Body of pancreas (tissue), 4 donors: ENCODE data around the gene SETBP1. TPM values are rescaled to one million over a fixed set of nuclear protein-coding genes. Genes with fewer than 3 reads are reported as not detected.

Source experiments
- ATAC-seq: fragments of 150-250 bp; one replicate; pipeline ENCODE4 v1.9.1; 2016
- DNase-seq, 4 donors: peaks; one replicate each; pipeline ENCODE4 v3.0.0-alpha.2; 2019
- H3K27ac ChIP-seq, 4 donors: fragments of 200-600 bp; sonication (generic); 1 replicate in 3 of 4; 2 replicates in 1 of 4; pipeline versions ENCODE4 v1.5.1 to v1.6.1; 2016 to 2019; ENCODE audit warnings: mild to moderate bottlenecking in 1 of 4, mixed read lengths in 1 of 4, moderate library complexity in 1 of 4
- H3K27me3 ChIP-seq, 2 donors: fragments of 200-600 bp; sonication (generic); one replicate each; pipeline ENCODE4 v1.6.0; 2016; ENCODE audit warnings: mild to moderate bottlenecking in 1 of 2
- H3K36me3 ChIP-seq, 2 donors: fragments of 200-600 bp; sonication (generic); replicated peaks in 1 of 2; 2 replicates each; pipeline ENCODE4 v1.5.1; 2016; ENCODE audit warnings: low read depth in 2 of 2; ENCODE audit not compliant: insufficient read depth in 1 of 2
- H3K4me1 ChIP-seq: fragments of 200-600 bp; sonication (generic); one replicate; pipeline ENCODE4 v1.6.0; 2016
- H3K4me3 ChIP-seq, 2 donors: fragments of 200-600 bp; sonication (generic); 1 replicate in 1 of 2; 2 replicates in 1 of 2; pipeline ENCODE4 v1.5.1; 2016 to 2019
- H3K9me3 ChIP-seq, 3 donors: fragments of 200-600 bp; sonication (generic); 1 replicate in 2 of 3; 2 replicates in 1 of 3; pipeline ENCODE4 v1.5.1; 2016
- POLR2A ChIP-seq, 3 donors: fragments of 450-650 bp; IDR thresholded peaks; one replicate each; pipeline ENCODE4 v1.6.1; 2016; ENCODE audit warnings: antibody characterized with exemption in 3 of 3, mild to moderate bottlenecking in 2 of 3
- WGBS, 2 donors: methylation state at CpG; one replicate each; pipeline ENCODE4 v1.1.5; 2017; 5-methylcytosine and 5-hydroxymethylcytosine counted together
- intact Hi-C: fragments of 100-400 bp; cut with DNase I; formaldehyde crosslinking; loops from one replicate; pipeline ENCODE4 v1.15.1; 2023
- total RNA-seq, 2 donors: library from RNA; depleted of rRNA; stranded (reverse); fragments of >200 nt; gene quantifications; one replicate each; pipeline ENCODE4 v1.1.0, GENCODE V29; 2016
- TF ChIP-seq, protein P1 (sequence below), 7 experiments: fragments of 450-650 bp in 4 of 7; fragments of 200-600 bp in 3 of 7; sonication (generic) in 3 of 7; IDR thresholded peaks; one replicate each; pipeline ENCODE4 v1.5.1; 2016 to 2019; ENCODE audit warnings: antibody characterized with exemption in 7 of 7

The SETBP1 gene
- total RNA-seq, 2 donors from 2014 or later: 23.6 to 37.2 TPM

DNA sequence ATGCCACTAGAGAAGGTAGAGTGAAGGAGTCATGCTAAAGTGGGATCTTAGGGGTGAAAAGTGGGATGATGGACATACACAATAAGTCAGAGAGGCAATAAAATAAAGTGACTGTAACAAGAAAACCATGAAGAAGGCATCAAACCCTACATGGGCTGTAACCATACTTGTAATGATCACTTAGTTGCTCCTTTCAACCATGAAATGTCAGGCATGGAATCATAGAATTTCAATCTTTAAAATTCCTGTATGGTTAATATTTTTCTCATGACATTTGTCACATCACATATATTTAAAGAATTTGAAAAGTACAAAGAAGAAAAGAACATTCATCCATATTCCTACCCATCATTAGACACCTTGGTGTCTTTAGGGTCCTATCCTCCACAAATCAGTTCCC is 20.9 kb upstream of the SETBP1 start:
- Histone ChIP-seq H3K4me3 (no peak overlapping the region), H3K27ac (no peak overlapping the region), H3K36me3 (no peaks in the 10 kb centered on the region), H3K4me1 (peaks cover 12% of the 10 kb centered on the region), H3K27me3 (no peaks in the 10 kb centered on the region), H3K9me3 (no peaks in the 10 kb centered on the region)
- intact Hi-C loops: no loop called here
- DNase-seq (no peak), ATAC-seq (no peak)
- TF ChIP-seq, protein P1, sequence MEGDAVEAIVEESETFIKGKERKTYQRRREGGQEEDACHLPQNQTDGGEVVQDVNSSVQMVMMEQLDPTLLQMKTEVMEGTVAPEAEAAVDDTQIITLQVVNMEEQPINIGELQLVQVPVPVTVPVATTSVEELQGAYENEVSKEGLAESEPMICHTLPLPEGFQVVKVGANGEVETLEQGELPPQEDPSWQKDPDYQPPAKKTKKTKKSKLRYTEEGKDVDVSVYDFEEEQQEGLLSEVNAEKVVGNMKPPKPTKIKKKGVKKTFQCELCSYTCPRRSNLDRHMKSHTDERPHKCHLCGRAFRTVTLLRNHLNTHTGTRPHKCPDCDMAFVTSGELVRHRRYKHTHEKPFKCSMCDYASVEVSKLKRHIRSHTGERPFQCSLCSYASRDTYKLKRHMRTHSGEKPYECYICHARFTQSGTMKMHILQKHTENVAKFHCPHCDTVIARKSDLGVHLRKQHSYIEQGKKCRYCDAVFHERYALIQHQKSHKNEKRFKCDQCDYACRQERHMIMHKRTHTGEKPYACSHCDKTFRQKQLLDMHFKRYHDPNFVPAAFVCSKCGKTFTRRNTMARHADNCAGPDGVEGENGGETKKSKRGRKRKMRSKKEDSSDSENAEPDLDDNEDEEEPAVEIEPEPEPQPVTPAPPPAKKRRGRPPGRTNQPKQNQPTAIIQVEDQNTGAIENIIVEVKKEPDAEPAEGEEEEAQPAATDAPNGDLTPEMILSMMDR (IDR thresholded peaks at IDR 0.05): no peak
- no peak for TF ChIP-seq POLR2A (IDR thresholded peaks at IDR 0.05)

DNA sequence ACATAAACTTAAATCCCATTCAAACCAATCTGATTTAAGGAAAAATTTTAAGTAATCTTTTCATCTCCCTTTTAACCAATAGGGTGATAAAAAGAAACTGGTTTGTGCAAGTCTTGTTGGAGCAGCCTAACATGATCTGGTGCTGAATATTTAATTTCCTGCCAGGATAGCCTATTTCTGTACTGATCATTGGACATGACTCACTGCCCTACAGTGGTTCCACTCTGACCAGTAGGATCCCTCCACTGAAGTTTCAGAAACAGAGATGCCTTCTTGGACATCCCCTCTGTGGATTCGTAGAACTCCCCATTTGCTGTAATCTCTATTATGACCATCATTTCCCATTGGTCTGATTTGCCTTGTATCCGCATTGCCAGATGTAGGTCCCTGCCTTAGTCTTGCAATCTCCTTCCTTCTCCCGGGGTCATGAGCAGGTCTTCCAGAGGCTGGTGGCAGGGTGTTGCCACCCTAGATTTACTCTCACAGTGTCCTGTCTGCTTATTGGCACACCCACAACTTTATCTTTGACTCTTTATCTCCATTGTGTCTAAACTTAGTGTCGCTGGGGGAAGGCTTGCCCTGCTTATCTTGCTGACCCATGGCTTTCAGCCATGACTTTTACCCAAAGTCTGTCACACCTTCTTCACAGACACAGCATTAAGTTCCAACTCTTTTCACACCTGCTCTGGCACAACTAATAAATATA is 12.3 kb upstream of the SETBP1 start:
- no peaks in the 10 kb centered on the region for H3K36me3 ChIP-seq
- no peak for TF ChIP-seq POLR2A (IDR thresholded peaks at IDR 0.05)
- TF ChIP-seq, protein P1 (IDR thresholded peaks at IDR 0.05): no peak
- ATAC-seq: no peak
- no peaks in the 10 kb centered on the region for H3K4me1 ChIP-seq
- intact Hi-C loops: no loop called here
- no peak overlapping the region for H3K4me3 ChIP-seq
- no peaks in the 10 kb centered on the region for H3K27me3 ChIP-seq
- no peak overlapping the region for H3K27ac ChIP-seq
- H3K9me3 ChIP-seq: no peaks in the 10 kb centered on the region
- WGBS, 2 donors: 51 to 58% methylated on average over 4 of the region's 4 CpGs
- DNase-seq: no peak

DNA sequence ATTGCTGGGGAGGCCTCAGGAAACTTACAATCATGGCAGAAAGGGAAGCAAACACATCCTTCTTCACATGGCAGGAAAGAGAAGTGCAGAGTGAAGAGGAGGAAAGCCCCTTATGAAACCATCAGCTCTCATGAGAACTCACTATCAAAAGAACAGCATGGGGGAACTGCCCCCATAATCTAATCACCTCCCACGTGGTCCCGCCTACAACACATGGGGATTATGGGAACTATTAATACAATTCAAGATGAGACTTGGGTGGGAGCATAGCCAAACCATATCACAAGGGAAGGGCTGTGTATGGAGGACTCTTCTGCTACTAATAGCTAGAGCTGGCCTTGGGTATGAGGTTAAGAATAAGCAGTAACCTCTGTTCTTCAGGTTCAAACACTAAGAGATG is 8.8 kb upstream of the SETBP1 start:
- WGBS, 2 donors: 81 to 92% methylated on average over 2 of the region's 2 CpGs
- intact Hi-C loops: no loop called here
- no peak for DNase-seq

DNA sequence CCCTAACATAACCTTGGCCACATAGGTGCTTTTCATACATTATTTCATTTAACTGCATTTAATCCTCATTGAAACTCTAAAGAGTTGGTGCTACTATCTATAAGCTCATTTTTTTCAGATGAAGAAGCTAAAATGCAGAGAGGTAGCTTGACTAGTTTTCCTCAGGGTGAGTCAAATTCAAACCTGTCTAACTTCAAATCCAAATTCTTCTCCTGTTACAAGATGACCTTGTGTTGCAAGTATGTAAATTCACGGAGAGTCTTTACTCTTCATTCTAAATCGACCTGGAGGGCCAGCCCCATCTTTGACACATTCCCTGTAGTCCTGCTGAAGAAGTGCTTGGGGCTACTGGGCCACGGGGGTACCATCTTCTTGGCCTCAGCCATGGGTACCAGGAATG is 8.2 kb upstream of the SETBP1 start:
- intact Hi-C loops: no loop called here
- no peak overlapping the region for H3K4me3 ChIP-seq

More for the DNA sequence above, 8.8 kb upstream of the SETBP1 start:
- Histone ChIP-seq H3K36me3 (no peaks in the 10 kb centered on the region), H3K27me3 (no peaks in the 10 kb centered on the region), H3K4me1 (no peaks in the 10 kb centered on the region), H3K4me3 (no peak overlapping the region), H3K27ac (no peak overlapping the region), H3K9me3 (no peaks in the 10 kb centered on the region)
- ATAC-seq: no peak
- no peak for TF ChIP-seq POLR2A (IDR thresholded peaks at IDR 0.05)
- TF ChIP-seq, protein P1 (IDR thresholded peaks at IDR 0.05): no peak

More for the DNA sequence above, 8.2 kb upstream of the SETBP1 start:
- peaks cover under 1% of the 10 kb centered on the region for H3K4me1 ChIP-seq
- TF ChIP-seq POLR2A (IDR thresholded peaks at IDR 0.05): no peak
- TF ChIP-seq, protein P1 (IDR thresholded peaks at IDR 0.05): no peak
- H3K27ac ChIP-seq: no peak overlapping the region
- WGBS, 2 donors: 61 to 63% methylated on average over 3 of the region's 3 CpGs
- no peaks in the 10 kb centered on the region for H3K9me3 ChIP-seq
- ATAC-seq (no peak), DNase-seq (no peak)
- no peaks in the 10 kb centered on the region for H3K27me3 ChIP-seq
- no peaks in the 10 kb centered on the region for H3K36me3 ChIP-seq
